Nephron progenitor cell (in vitro differentiated cells): Measurements from ENCODE around the gene SH3PXD2A.

Experiments used
- DNase-seq: peaks from one replicate; pipeline ENCODE4 v3.0.0; 2021
- H3K27ac Mint-ChIP-seq: 2 replicates; pipeline ENCODE4 v1.8.0; 2021; ENCODE audit warnings: mild to moderate bottlenecking, moderate library complexity, mixed read lengths
- H3K27me3 Mint-ChIP-seq: 2 replicates; pipeline ENCODE4 v1.8.0; 2021; ENCODE audit warnings: mild to moderate bottlenecking, low read depth, mixed read lengths; ENCODE audit not compliant: poor library complexity
- H3K36me3 Mint-ChIP-seq: 2 replicates; pipeline ENCODE4 v1.8.0; 2021; ENCODE audit warnings: low read depth, mixed read lengths
- H3K4me1 Mint-ChIP-seq: 2 replicates; pipeline ENCODE4 v1.8.0; 2021; ENCODE audit warnings: mixed read lengths
- H3K4me3 Mint-ChIP-seq: 2 replicates; pipeline ENCODE4 v1.8.0; 2021; ENCODE audit warnings: mild to moderate bottlenecking, moderate library complexity, mixed read lengths
- H3K9me3 Mint-ChIP-seq: 2 replicates; pipeline ENCODE4 v1.8.0; 2021; ENCODE audit warnings: mild to moderate bottlenecking, moderate library complexity, mixed read lengths
- TF ChIP-seq, protein P1 (sequence below): fragments of 200-600 bp; sonication (generic); IDR thresholded peaks from 2 replicates; pipeline ENCODE4 v1.5.0; 2021; ENCODE audit warnings: antibody characterized with exemption

Gene SH3PXD2A

DNA sequence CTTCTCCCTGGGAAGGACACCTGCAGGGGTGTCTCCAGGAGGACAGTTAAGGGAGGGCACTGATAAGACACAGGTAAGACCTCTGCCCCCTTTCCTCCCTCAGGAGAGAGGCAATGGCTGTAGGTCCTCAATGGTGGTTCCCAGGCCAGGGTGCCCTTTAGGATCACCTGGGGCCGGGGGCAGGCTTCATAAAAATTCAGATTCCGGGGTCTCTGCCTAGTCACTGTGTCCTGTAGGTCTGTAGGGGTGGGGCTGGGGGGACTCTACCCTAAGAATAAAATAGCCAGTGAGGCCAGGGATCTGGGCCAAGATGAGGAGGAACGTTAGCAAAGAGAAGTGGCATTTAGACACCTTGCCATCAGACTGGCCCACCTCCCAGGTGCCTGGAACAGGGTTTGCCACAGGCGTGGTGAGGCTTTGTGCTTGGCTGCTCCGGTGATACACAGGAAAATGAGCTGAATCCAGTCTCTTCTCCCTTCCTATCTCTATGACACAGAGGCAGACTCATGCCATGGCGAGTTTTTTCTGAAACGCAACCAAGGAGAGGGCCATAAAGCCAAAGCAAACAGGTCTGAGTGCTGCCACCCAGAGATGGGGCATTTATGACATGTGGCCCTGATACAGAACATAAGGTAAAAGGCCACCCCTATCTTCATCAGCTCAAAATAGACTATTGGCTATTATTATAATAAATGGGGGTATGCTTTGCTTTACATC, 52.6 kb downstream of the SH3PXD2A start:
- TF ChIP-seq, protein P1, sequence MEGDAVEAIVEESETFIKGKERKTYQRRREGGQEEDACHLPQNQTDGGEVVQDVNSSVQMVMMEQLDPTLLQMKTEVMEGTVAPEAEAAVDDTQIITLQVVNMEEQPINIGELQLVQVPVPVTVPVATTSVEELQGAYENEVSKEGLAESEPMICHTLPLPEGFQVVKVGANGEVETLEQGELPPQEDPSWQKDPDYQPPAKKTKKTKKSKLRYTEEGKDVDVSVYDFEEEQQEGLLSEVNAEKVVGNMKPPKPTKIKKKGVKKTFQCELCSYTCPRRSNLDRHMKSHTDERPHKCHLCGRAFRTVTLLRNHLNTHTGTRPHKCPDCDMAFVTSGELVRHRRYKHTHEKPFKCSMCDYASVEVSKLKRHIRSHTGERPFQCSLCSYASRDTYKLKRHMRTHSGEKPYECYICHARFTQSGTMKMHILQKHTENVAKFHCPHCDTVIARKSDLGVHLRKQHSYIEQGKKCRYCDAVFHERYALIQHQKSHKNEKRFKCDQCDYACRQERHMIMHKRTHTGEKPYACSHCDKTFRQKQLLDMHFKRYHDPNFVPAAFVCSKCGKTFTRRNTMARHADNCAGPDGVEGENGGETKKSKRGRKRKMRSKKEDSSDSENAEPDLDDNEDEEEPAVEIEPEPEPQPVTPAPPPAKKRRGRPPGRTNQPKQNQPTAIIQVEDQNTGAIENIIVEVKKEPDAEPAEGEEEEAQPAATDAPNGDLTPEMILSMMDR, result no peak
- H3K27me3 Mint-ChIP-seq, result peaks cover 18% of the 10 kb centered on the region

DNA sequence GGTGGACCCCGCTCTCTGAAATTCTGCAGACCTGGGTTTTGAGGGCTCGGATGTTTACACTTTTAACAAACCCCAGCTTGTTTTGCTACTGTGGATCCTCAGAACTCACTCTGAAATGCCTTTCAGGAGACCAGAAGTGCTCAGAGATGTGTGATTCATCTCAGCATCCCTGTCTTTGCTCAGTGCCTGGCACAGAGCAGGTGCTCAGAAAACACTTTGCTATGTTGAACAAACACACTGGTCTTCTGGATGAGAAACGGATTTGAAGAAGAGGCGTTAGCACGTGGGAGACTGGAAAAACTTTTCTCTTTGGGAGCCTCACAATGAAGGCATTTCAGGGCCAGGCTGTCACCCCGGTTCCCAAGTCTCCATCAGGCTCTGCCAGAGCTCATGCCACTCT, 53.3 kb downstream of the SH3PXD2A start:
- Mint-ChIP-seq H3K27me3 (peaks cover 14% of the 10 kb centered on the region), H3K9me3 (no peaks in the 10 kb centered on the region), H3K36me3 (peaks cover 25% of the 10 kb centered on the region), H3K4me1 (peaks cover 65% of the 10 kb centered on the region), H3K27ac (no peak overlapping the region), H3K4me3 (no peak overlapping the region)
- TF ChIP-seq, protein P1, result no peak
- no peak for DNase-seq

More for the DNA sequence above, 52.6 kb downstream of the SH3PXD2A start:
- Mint-ChIP-seq H3K4me1 (peaks cover 70% of the 10 kb centered on the region), H3K36me3 (peaks cover 25% of the 10 kb centered on the region), H3K4me3 (no peak overlapping the region), H3K27ac (no peak overlapping the region), H3K9me3 (no peaks in the 10 kb centered on the region)
- DNase-seq, result no peak

DNA sequence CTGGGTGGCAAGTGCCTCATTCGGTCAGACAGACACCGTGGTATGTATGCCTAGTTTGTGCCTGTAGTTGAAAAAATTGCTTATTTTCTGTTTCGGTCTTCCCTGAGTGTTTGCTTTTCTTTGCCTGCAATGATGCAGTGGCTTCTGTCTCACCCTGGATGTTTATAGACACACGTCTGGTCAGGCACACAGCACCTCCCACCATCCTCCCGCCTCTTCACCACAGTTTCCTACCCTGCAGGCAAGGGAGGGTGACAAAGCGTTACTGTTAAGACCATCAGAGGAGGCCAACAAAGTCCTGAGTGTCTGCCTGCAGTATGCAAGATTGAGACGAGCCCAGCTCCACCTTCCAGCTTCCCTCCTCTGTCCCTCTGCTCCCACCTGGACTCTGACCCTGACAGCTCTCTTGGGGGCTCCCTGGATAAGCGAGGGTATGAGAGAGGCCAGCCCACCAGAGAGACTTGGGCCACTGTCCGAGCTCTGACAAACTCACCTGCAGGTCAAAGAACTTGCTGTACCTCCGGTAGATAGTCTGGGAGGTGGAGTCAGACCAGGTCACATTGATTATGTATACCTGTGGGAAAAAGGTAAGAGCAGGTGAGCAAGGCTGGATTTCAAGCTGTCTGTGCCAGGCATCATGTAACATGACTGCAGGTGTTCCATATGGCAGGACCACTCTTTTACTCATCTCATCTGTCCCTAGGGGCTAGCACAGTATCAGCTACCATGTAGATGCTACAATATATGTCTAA, 54.4 kb downstream of the SH3PXD2A start:
- no peak for DNase-seq
- no peak overlapping the region for H3K4me3 Mint-ChIP-seq
- peaks cover 14% of the 10 kb centered on the region for H3K27me3 Mint-ChIP-seq
- H3K27ac Mint-ChIP-seq, result no peak overlapping the region
- H3K36me3 Mint-ChIP-seq, result peaks cover 31% of the 10 kb centered on the region
- TF ChIP-seq, protein P1, result no peak
- peaks cover 58% of the 10 kb centered on the region for H3K4me1 Mint-ChIP-seq
- H3K9me3 Mint-ChIP-seq, result no peaks in the 10 kb centered on the region

DNA sequence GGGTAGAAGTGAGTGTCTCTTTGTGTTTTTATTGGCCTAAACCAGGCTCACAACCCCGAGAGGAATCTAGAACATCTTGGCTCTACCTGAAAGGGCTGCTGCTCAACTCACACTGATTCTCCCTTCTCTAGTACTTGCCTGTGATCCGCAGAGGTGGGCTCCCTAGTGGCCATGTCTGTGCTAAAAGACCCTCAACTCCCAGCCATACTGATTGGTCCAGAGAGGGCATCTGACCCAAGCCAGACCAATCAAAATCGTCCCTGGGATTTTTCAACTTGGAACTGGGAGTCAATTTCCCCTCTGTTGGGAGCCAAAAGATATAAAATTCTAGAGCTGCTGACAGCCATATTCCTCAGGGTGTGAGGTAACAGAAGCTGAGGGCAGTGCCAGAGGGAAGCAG, 55.3 kb downstream of the SH3PXD2A start:
- no peak overlapping the region for H3K27ac Mint-ChIP-seq
- no peak for DNase-seq
- peaks cover 14% of the 10 kb centered on the region for H3K27me3 Mint-ChIP-seq
- TF ChIP-seq, protein P1, result no peak
- peaks cover 31% of the 10 kb centered on the region for H3K36me3 Mint-ChIP-seq
- no peaks in the 10 kb centered on the region for H3K9me3 Mint-ChIP-seq
- no peak overlapping the region for H3K4me3 Mint-ChIP-seq
- peaks cover 55% of the 10 kb centered on the region for H3K4me1 Mint-ChIP-seq

DNA sequence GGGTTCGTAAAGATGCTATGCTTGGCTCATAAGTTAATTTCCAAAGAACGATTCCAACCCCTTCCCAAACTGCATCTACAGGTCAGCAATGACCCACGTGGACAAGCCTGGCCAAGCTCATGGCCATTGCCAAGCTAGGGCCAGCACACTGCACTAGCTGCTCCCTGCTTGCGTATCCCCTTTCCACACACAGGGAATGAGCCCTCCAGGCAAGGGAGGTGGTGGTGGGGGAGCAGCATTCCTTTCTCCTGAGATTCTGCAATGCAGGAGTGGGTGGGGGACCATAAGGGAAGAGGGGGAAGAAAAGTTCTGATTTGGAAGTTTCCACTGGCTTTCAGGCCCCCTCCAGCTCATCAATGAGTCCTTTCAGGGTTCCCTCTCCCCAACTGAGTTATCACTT, 56.0 kb downstream of the SH3PXD2A start:
- TF ChIP-seq, protein P1, result no peak
- peaks cover 31% of the 10 kb centered on the region for H3K36me3 Mint-ChIP-seq
- H3K27me3 Mint-ChIP-seq, result peaks cover 14% of the 10 kb centered on the region
- no peak overlapping the region for H3K27ac Mint-ChIP-seq
- H3K4me3 Mint-ChIP-seq, result no peak overlapping the region
- no peak for DNase-seq
- no peaks in the 10 kb centered on the region for H3K9me3 Mint-ChIP-seq
- peaks cover 54% of the 10 kb centered on the region for H3K4me1 Mint-ChIP-seq
